GM19463 (cell line): Measurements from ENCODE around the gene WSCD2.

Source experiments
- ATAC-seq: cut with Tn5 transposase; IDR thresholded peaks from one replicate; pipeline ENCODE4 v1.9.1; 2021; ENCODE audit warnings: mild to moderate bottlenecking, moderate library complexity; ENCODE audit not compliant: unreplicated experiment

The WSCD2 gene

GRCh38 chr12:108296945-108297344 lies 167.9 kb downstream of the WSCD2 start:
- ATAC-seq = no peak

GRCh38 chr12:108297424-108297823 lies 168.3 kb downstream of the WSCD2 start:
- no peak for ATAC-seq

DNA sequence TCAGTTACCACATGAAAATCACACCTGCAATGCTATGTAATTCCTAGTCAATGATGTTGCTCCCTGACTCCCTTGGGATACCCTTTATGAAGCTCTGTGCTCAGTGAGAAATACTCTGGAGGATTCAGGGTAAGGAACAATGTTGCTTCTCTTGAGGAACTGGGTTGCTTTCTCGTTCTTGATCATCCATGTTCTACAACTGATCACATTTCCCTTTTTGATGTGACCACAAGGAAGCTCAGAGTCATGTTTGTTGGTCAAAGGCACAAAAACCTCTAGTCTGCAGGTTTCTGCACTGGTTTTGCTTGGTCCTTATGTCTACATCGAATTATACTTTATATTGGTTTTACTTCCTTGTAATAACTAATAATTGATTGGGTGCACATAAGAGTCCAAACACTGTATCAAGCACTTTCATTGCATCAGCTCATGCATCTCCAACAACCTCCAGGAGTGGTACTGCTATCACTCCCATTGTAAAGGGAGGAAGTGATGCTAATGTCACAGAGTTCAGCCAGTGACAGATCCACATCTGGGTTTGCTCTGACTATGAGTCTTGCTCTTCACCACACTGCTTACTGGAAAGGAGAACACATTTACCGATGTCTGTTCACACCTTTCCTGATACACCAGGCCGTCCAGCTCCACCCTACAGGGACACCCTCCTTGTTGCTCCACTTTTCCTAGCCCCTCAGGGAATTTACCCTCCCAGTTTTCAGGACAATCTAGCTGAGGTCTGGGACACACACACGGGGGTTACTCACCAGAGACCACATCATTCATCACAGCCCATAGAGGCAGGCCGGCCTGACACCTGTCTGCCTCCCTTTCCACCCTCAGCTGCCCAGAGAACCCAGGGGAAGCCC lies 169.0 kb downstream of the WSCD2 start:
- ATAC-seq = peak; percentile 67

DNA sequence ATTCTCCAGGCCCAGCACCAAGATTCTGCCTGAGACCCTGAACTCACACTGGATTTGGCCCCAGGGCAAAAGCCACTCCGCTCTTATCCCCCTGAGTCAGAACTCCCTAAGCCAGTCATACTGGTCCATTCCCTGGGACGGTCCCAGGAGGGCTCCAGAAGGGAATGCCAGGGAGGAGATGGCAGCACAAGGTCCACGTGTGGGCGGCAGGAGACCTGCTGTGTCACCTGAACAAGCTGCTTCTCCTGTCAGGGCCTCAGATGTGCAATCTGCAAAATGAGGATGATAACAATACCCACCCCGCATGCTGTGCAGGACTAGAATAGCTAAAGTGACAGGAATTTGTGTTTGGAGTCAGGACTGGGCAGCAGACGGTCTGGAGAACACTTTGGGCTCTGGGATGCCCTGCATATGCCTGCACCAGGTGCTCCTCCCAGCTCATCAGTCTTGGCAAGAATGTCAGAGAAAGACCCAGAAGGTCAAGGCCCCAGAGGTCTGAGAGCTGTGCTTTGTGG lies 169.7 kb downstream of the WSCD2 start:
- no peak for ATAC-seq

- no peak for ATAC-seq
Measured at GRCh38 chr12:108299516-108299915, 170.4 kb downstream of the WSCD2 start.
